ENCODE measurements around the gene NELL1.

Gene NELL1

GRCh38 chr11:20669820-20670684 is 666 bp downstream of the NELL1 start:
- no peak for DNase-seq

GRCh38 chr11:20670932-20671403 is 1.6 kb downstream of the NELL1 start:
- peak; percentile 43 for DNase-seq

GRCh38 chr11:20671856-20672546 is 2.6 kb downstream of the NELL1 start:
- DNase-seq, result peak; percentile 83

GRCh38 chr11:20672575-20672974 is 3.2 kb downstream of the NELL1 start:
- DNase-seq, result peak; percentile 30

- DNase-seq, result no peak
Observed at GRCh38 chr11:20676658-20677057, 7.3 kb downstream of the NELL1 start.

- no peak for DNase-seq
Observed at GRCh38 chr11:20688761-20689160, 19.4 kb downstream of the NELL1 start.

- DNase-seq, result no peak
Observed at GRCh38 chr11:20707876-20708275, 38.5 kb downstream of the NELL1 start.

- DNase-seq, result no peak
Observed at GRCh38 chr11:20712912-20713311, 43.5 kb downstream of the NELL1 start.

GRCh38 chr11:20715464-20715863 is 46.1 kb downstream of the NELL1 start:
- no peak for DNase-seq

- DNase-seq, result no peak
Observed at GRCh38 chr11:20715931-20716330, 46.5 kb downstream of the NELL1 start.

- DNase-seq, result no peak
Observed at GRCh38 chr11:20719821-20720220, 50.4 kb downstream of the NELL1 start.

GRCh38 chr11:20723366-20723765 is 54.0 kb downstream of the NELL1 start:
- DNase-seq, result no peak

- DNase-seq, result no peak
Observed at GRCh38 chr11:20729597-20730105, 60.3 kb downstream of the NELL1 start.

- DNase-seq, result no peak
Observed at GRCh38 chr11:20731676-20732215, 62.4 kb downstream of the NELL1 start.

- peak; percentile 65 for DNase-seq
Observed at GRCh38 chr11:20739107-20739506, 69.7 kb downstream of the NELL1 start.

- DNase-seq, result no peak
Observed at GRCh38 chr11:20739577-20739976, 70.2 kb downstream of the NELL1 start.

- peak; percentile 48 for DNase-seq
Observed at GRCh38 chr11:20754933-20755332, 85.5 kb downstream of the NELL1 start.

GRCh38 chr11:20759541-20759940 is 90.2 kb downstream of the NELL1 start:
- no peak for DNase-seq

GRCh38 chr11:20760811-20761210 is 91.4 kb downstream of the NELL1 start:
- DNase-seq, result no peak

GRCh38 chr11:20762116-20762844 is 92.9 kb downstream of the NELL1 start:
- peak; percentile 95 for DNase-seq

- peak; percentile 28 for DNase-seq
Observed at GRCh38 chr11:20762980-20763379, 93.6 kb downstream of the NELL1 start.

GRCh38 chr11:20770414-20770946 is 101.1 kb downstream of the NELL1 start:
- DNase-seq, result peak; percentile 88

GRCh38 chr11:20771026-20771425 is 101.6 kb downstream of the NELL1 start:
- DNase-seq, result no peak
